GM12878 (cell line): Measurements from ENCODE around the gene ATP6V0A1. TPM values are rescaled to one million over a fixed set of nuclear protein-coding genes. Genes with fewer than 3 reads are reported as not detected.

Experiments used
- ATAC-seq: fragments of 200-7000 bp; cut with Tn5 transposase; 3 replicates; pipeline ENCODE4 v1.9.1; 2020; ENCODE audit warnings: mild to moderate bottlenecking, moderate library complexity
- BruUV-seq: library from RNA; stranded (reverse); fragments of 400-500 nt; replicated peaks from 2 replicates; lab custom pipeline; 2021; lab: Mats Ljungman, UMichigan
- CTCF ChIA-PET: fragments of 300-600 bp; sonication (Branson Sonifier 250); formaldehyde crosslinking; extraction: SDS; loops from one replicate; lab custom pipeline; 2021; ENCODE audit warnings: inconsistent platforms; lab: Yijun Ruan, JAX
- POLR2A ChIA-PET: fragments of 350-600 bp; formaldehyde crosslinking; extraction: SDS; loops from one replicate; lab custom pipeline; 2021; ENCODE audit warnings: inconsistent platforms; lab: Charles Lee
- RAD21 ChIA-PET: fragments of 300-600 bp; sonication (Branson Sonifier 250); formaldehyde crosslinking; loops from one replicate; lab custom pipeline; 2023; ENCODE audit warnings: antibody characterized with exemption; ENCODE audit not compliant: unreplicated experiment; lab: Charles Lee
- SMC1A ChIA-PET: fragments of 300-600 bp; sonication (Branson Sonifier 250); formaldehyde crosslinking; loops from one replicate; lab custom pipeline; 2023; ENCODE audit not compliant: unreplicated experiment, uncharacterized antibody; lab: Charles Lee
- DNase-seq: peaks from one replicate; pipeline ENCODE4 v3.0.0-alpha.2; 2011; ENCODE audit warnings: low read depth, low spot score
- FAIRE-seq: peaks from 3 replicates; lab custom pipeline; 2011; peaks lifted over from hg19 to GRCh38; lab: Jason Lieb, UNC
- H2AFZ ChIP-seq: 2 replicates; pipeline ENCODE4 v1.6.0; 2011; ENCODE audit warnings: low read depth, low read length, control low read depth; ENCODE audit not compliant: control insufficient read depth
- H3K27ac ChIP-seq: 2 replicates; pipeline ENCODE4 v1.5.1; 2011; ENCODE audit warnings: control low read depth; ENCODE audit not compliant: control insufficient read depth, insufficient read depth
- H3K27me3 ChIP-seq, 2 experiments: replicated peaks in 1 of 2; 2 replicates each; pipeline versions ENCODE4 v1.6.0 to v1.6.1; 2011; ENCODE audit warnings: low read length in 1 of 2; ENCODE audit not compliant: control insufficient read depth in 2 of 2, insufficient read depth in 2 of 2
- H3K36me3 ChIP-seq, 2 experiments: 2 replicates each; pipeline ENCODE4 v1.5.1; 2011; ENCODE audit warnings: low read length in 1 of 2; ENCODE audit not compliant: control insufficient read depth in 2 of 2, insufficient read depth in 2 of 2
- H3K4me1 ChIP-seq: 2 replicates; pipeline ENCODE4 v1.6.1; 2011; ENCODE audit warnings: mild to moderate bottlenecking, low read length, moderate library complexity, mixed read lengths; ENCODE audit not compliant: control insufficient read depth, insufficient read depth
- H3K4me2 ChIP-seq: 2 replicates; pipeline ENCODE4 v1.6.0; 2011; ENCODE audit warnings: control low read depth; ENCODE audit not compliant: control insufficient read depth, insufficient read depth
- H3K4me3 ChIP-seq: fragments of 200-600 bp; sonication (generic); 2 replicates; pipeline ENCODE4 v1.5.1; 2016
- H3K79me2 ChIP-seq: 2 replicates; pipeline ENCODE4 v1.6.0; 2011; ENCODE audit warnings: low read length; ENCODE audit not compliant: control insufficient read depth, insufficient read depth
- H3K9ac ChIP-seq: 2 replicates; pipeline ENCODE4 v1.8.0; 2011; ENCODE audit warnings: low read length, control low read depth, mixed read lengths; ENCODE audit not compliant: control insufficient read depth, insufficient read depth
- H3K9me3 ChIP-seq: replicated peaks from 3 replicates; pipeline ENCODE4 v1.5.1; 2011; ENCODE audit warnings: mild to moderate bottlenecking, low read length; ENCODE audit not compliant: control insufficient read depth, insufficient read depth
- H4K20me1 ChIP-seq: 2 replicates; pipeline ENCODE4 v1.6.0; 2011; ENCODE audit not compliant: control insufficient read depth, insufficient read depth
- CEBPB ChIP-seq, 2 experiments: fragments of 150-350 bp in 1 of 2; IDR thresholded peaks; 2 replicates each; pipeline ENCODE4 v1.6.1; 2012 to 2014; ENCODE audit warnings: low read depth in 2 of 2, low read length in 2 of 2, borderline replicate concordance in 1 of 2, inconsistent platforms in 1 of 2
- CHD2 ChIP-seq: IDR thresholded peaks from 2 replicates; pipeline ENCODE4 v1.6.1; 2011; ENCODE audit warnings: low read depth, low read length, improper control_type of control experiment, borderline replicate concordance
- DPF2 ChIP-seq: fragments of 450-650 bp; IDR thresholded peaks from 2 replicates; pipeline ENCODE4 v1.6.1; 2017; ENCODE audit warnings: mild to moderate bottlenecking
- ETV6 ChIP-seq, 2 experiments: fragments of 450-650 bp in 1 of 2; IDR thresholded peaks in 1 of 2; conservative IDR thresholded peaks in 1 of 2; 2 replicates each; pipeline ENCODE4 v1.6.1; 2014; ENCODE audit warnings: antibody characterized with exemption in 1 of 2, borderline replicate concordance in 1 of 2, low read depth in 1 of 2, mild to moderate bottlenecking in 1 of 2, moderate library complexity in 1 of 2
- IKZF1 ChIP-seq: fragments of 450-650 bp; conservative IDR thresholded peaks from 2 replicates; pipeline ENCODE4 v1.6.1; 2017; ENCODE audit warnings: antibody characterized with exemption, mild to moderate bottlenecking
- KAT2A ChIP-seq: conservative IDR thresholded peaks from 2 replicates; pipeline ENCODE4 v1.6.1; 2011; ENCODE audit warnings: low read depth, low read length; ENCODE audit not compliant: control insufficient read depth
- POLR2A ChIP-seq: IDR thresholded peaks from 2 replicates; pipeline ENCODE4 v1.6.1; 2011; ENCODE audit warnings: low read depth, mild to moderate bottlenecking, low read length
- RB1 ChIP-seq: fragments of 450-650 bp; formaldehyde crosslinking; IDR thresholded peaks from 2 replicates; pipeline ENCODE4 v1.6.1; 2017; ENCODE audit warnings: mild to moderate bottlenecking, borderline replicate concordance
- TAF1 ChIP-seq: IDR thresholded peaks from 2 replicates; pipeline ENCODE4 v1.6.1; 2011; ENCODE audit warnings: mild to moderate bottlenecking, low read depth, low read length, borderline replicate concordance
- TBL1XR1 ChIP-seq: IDR thresholded peaks from 2 replicates; pipeline ENCODE4 v1.6.1; 2012; ENCODE audit warnings: low read depth, low read length, improper control_type of control experiment
- ZBED1 ChIP-seq: IDR thresholded peaks from 2 replicates; pipeline ENCODE4 v1.6.1; 2016; ENCODE audit warnings: borderline replicate concordance
- ZNF207 ChIP-seq: fragments of 450-650 bp; IDR thresholded peaks from 2 replicates; pipeline ENCODE4 v1.6.1; 2014; ENCODE audit warnings: antibody characterized with exemption, mild to moderate bottlenecking, borderline replicate concordance
- ZSCAN29 ChIP-seq: fragments of 450-650 bp; IDR thresholded peaks from 2 replicates; pipeline ENCODE4 v1.6.1; 2017; ENCODE audit warnings: mild to moderate bottlenecking, moderate library complexity
- WGBS: methylation state at CpG from one replicate; pipeline ENCODE4 v1.1.6; 2016; ENCODE audit warnings: low lambda C conversion rate; ENCODE audit not compliant: insufficient replicate concordance, insufficient coverage; ENCODE audit errors: missing lambda C conversion rate; 5-methylcytosine and 5-hydroxymethylcytosine counted together
- in situ Hi-C: fragments of 300-500 bp; cut with MboI; formaldehyde crosslinking; loops from 9 replicates; pipeline ENCODE4 v1.14.3; 2018; ENCODE audit warnings: mixed read lengths
- intact Hi-C: fragments of 100-400 bp; cut with micrococcal nuclease; formaldehyde crosslinking; loops from one replicate; pipeline ENCODE4 v1.14.2; 2022; ENCODE audit not compliant: unreplicated experiment
- polyA plus RNA-seq, 11 experiments: library from polyadenylated mRNA; depleted of rRNA in 4 of 11; unstranded in 6 of 11; stranded (reverse) in 5 of 11; fragments of >200 nt; fragmentation: Nextera tagmentation in 4 of 11; fragmentation: Illumina TruSeq in 1 of 11; extraction: Ambion mirVana in 4 of 11; extraction: Trizol in 1 of 11; gene quantifications; 1 replicate in 1 of 11; 2 replicates in 10 of 11; pipeline versions ENCODE4 v1.2.1 to v1.2.3, GENCODE V29; 2011 to 2016; ENCODE audit warnings: inconsistent platforms in 2 of 11, missing spikeins in 2 of 11, low read depth in 1 of 11
- total RNA-seq, 4 experiments: library from RNA; depleted of rRNA in 3 of 4; stranded (reverse); fragments of >200 nt in 3 of 4; fragmentation: Illumina TruSeq in 1 of 4; extraction: Trizol in 1 of 4; gene quantifications; 2 replicates each; pipeline versions ENCODE4 v1.2.1 to v1.2.3, GENCODE V29; 2013 to 2021
- TF ChIP-seq, protein P1 (sequence below): fragments of 450-650 bp; IDR thresholded peaks from 2 replicates; pipeline ENCODE4 v1.6.1; 2017; ENCODE audit warnings: mild to moderate bottlenecking

ATP6V0A1 gene
- total and polyA plus RNA-seq, 10 of the 15 experiments (the other 5 are each of a cell fraction or from before 2014, with no cell fraction given): 3.0 to 76.6 (median 30.9) TPM

DNA sequence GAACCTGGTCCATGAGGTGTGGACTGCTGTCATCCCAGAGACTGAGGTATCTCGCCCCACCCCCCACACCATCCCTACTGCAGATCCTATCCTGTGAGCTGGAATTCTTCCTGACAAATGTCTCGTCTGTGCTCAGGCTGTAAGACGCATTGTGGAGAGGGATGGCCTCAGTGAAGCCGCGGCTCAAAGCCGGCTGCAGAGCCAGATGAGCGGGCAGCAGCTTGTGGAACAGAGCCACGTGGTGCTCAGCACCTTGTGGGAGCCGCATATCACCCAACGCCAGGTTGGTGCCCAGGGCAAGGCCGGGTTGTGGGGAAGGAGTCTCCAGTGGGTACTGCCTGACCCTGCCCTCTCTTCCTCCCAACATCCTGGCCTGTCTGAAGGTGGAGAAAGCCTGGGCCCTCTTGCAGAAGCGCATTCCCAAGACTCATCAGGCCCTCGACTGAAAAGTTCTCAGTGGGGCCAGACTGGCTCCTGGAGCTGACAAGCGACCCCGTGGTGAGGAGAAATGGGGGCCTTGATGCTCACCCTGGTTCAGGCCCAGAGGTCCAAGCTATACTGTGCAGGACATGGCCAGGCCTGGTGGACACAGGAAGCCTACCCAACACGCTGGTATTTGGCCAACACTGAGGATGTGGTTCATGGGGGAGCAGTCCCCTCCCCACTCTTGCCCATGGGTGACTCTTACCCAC, 107.0 kb downstream of the ATP6V0A1 start:
- CTCF ChIA-PET: interaction anchor here (1.4 to 2.4 kb wide), 5 partner anchors 11 to 115 kb away, joined by 4 to 23 read pairs (median 6); partner anchors contain the start of gene PSMC3IP
- Histone ChIP-seq H3K79me2 (peaks cover 50% of the 10 kb centered on the region), H3K36me3 (peaks cover 23 to 29% of the 10 kb centered on the region in 2 experiments; a peak in 3 of 4 replicates)

DNA sequence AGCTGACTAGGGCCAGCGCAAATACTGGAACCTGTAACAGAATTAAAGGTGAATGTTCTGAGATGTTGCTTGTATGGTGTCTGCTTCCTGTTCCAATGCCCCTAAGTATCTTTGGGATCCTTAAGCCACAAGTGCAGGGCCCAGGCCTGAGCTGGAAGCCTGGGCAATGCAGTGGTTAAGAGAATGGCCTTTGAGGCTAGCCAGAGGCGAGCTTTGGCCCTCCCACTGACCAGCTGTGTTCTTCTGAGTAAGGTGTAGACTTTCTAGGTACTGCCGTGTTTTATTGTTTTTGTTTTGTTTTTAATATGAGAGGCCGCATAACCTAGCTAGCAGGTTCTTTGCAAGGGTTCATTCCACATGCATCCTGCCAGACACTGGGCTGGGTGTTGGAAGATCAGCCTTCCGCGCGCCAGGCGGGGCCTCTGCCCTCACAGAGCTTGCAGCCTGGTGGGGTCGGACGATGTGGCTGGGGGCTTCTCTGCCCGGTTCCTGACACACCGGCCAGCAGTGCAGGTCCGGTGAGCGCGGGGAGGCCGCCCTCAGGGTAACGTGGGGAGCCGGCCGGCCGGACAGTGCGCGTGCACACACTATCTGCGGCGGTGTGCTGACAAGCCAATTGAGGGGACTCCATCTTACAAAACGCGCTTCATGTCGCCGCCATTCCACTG, 107.7 kb downstream of the ATP6V0A1 start:
- FAIRE-seq (no peak), DNase-seq (no peak), ATAC-seq (no peak)
- peaks cover 48% of the 10 kb centered on the region for H3K79me2 ChIP-seq
- no peaks in the 10 kb centered on the region for H3K9me3 ChIP-seq
- ChIA-PET SMC1A (interaction anchor here (1.6 kb wide), 1 partner anchor 31 kb away, joined by 4 read pairs; the partner anchor contains the start of gene NAGLU), RAD21 (interaction anchor here (1.4 to 1.9 kb wide), 2 partner anchors 12 to 39 kb away, joined by 4 to 14 read pairs; partner anchors contain the start of gene PSMC3IP), POLR2A (interaction anchor here (0.6 to 2.6 kb wide), 4 partner anchors 9 to 194 kb away, joined by 3 to 14 read pairs (median 4); partner anchors contain the start of gene PSMC3IP), CTCF (interaction anchor here (1.4 to 2.4 kb wide), 5 partner anchors 11 to 115 kb away, joined by 4 to 23 read pairs (median 6); partner anchors contain the start of gene PSMC3IP)
- peaks cover 23 to 29% of the 10 kb centered on the region in 2 experiments; a peak in 3 of 4 replicates for H3K36me3 ChIP-seq
- H3K4me2 ChIP-seq: peak overlapping the region; percentile 81
- H3K9ac ChIP-seq: no peak overlapping the region; the same call in 1 of the 2 replicates
- BruUV-seq: no TSS peak
- H2AFZ ChIP-seq: peak overlapping the region; percentile 70
- intact Hi-C loops: no loop called here
- 59% methylated on average over 28 of the region's 28 CpGs for WGBS
- H3K4me1 ChIP-seq: peaks cover 22% of the 10 kb centered on the region
- H4K20me1 ChIP-seq: no peaks in the 10 kb centered on the region
- no peaks in the 10 kb centered on the region for H3K27me3 ChIP-seq
- in situ Hi-C loops: no loop called here
- H3K4me3 ChIP-seq: peak overlapping the region; percentile 96; the same call in 1 of the 2 replicates
- H3K27ac ChIP-seq: peak overlapping the region; percentile 68
- no peak for TF ChIP-seq ETV6 (conservative IDR thresholded peaks at IDR 0.05 in 1 of 2, IDR thresholded peaks at IDR 0.05 in 1 of 2; ENCODE audit: borderline replicate concordance in 1 of 2, low read depth in 1 of 2)
- TF ChIP-seq CEBPB (IDR thresholded peaks at IDR 0.05; ENCODE audit: borderline replicate concordance in 1 of 2, low read depth in 2 of 2, low read length in 2 of 2): no peak
- TF ChIP-seq TBL1XR1: no peak
- TF ChIP-seq RB1: no peak
- TF ChIP-seq, protein P1, sequence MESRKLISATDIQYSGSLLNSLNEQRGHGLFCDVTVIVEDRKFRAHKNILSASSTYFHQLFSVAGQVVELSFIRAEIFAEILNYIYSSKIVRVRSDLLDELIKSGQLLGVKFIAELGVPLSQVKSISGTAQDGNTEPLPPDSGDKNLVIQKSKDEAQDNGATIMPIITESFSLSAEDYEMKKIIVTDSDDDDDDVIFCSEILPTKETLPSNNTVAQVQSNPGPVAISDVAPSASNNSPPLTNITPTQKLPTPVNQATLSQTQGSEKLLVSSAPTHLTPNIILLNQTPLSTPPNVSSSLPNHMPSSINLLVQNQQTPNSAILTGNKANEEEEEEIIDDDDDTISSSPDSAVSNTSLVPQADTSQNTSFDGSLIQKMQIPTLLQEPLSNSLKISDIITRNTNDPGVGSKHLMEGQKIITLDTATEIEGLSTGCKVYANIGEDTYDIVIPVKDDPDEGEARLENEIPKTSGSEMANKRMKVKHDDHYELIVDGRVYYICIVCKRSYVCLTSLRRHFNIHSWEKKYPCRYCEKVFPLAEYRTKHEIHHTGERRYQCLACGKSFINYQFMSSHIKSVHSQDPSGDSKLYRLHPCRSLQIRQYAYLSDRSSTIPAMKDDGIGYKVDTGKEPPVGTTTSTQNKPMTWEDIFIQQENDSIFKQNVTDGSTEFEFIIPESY: peak; percentile 93
- no peak for TF ChIP-seq TAF1
- TF ChIP-seq CHD2: no peak
- no peak for TF ChIP-seq ZSCAN29
- no peak for TF ChIP-seq IKZF1
- no peak for TF ChIP-seq DPF2
- no peak for TF ChIP-seq ZNF207

More for the DNA sequence above, 107.0 kb downstream of the ATP6V0A1 start:
- TF ChIP-seq KAT2A: no peak
- no peak for TF ChIP-seq ZBED1
- TF ChIP-seq POLR2A: 0 out of 2 replicates have a peak, but pooled peaks have one; percentile 5
- SMC1A ChIA-PET: interaction anchor here (1.2 kb wide), 1 partner anchor 44 kb away, joined by 3 read pairs; the partner anchor contains the start of genes RETREG3 and TUBG1
- FAIRE-seq (no peak), ATAC-seq (no peak), DNase-seq (no peak)
- POLR2A ChIA-PET: interaction anchor here (0.7 to 2.6 kb wide), 3 partner anchors 10 to 110 kb away, joined by 3 to 14 read pairs (median 4); partner anchors contain the start of genes PLEKHH3 and PSMC3IP
- H3K4me3 ChIP-seq: no peak overlapping the region
- no peaks in the 10 kb centered on the region for H3K27me3 ChIP-seq
- RAD21 ChIA-PET: no interaction called here
- H2AFZ ChIP-seq: no peak overlapping the region
- peaks cover 24% of the 10 kb centered on the region for H3K4me1 ChIP-seq
- intact Hi-C loops: no loop called here
- 92% methylated on average over 16 of the region's 16 CpGs for WGBS
- no peaks in the 10 kb centered on the region for H4K20me1 ChIP-seq
- no peak overlapping the region for H3K9ac ChIP-seq
- H3K27ac ChIP-seq: no peak overlapping the region
- no TSS peak for BruUV-seq
- no peaks in the 10 kb centered on the region for H3K9me3 ChIP-seq
- H3K4me2 ChIP-seq: no peak overlapping the region
- in situ Hi-C loops: no loop called here
